ENCODE measurements around the gene SCN5A.

- TF ChIP-seq CTCF (IDR thresholded peaks at IDR 0.05) (no peak), POLR2AphosphoS5 (IDR thresholded peaks at IDR 0.05) (no peak), EP300 (IDR thresholded peaks at IDR 0.05) (no peak)
Measured at GRCh38 chr3:38650248-38650951, 913 bp upstream of the SCN5A start.
